Measurements from ENCODE around the gene ARL8A. TPM values are rescaled to one million over a fixed set of nuclear protein-coding genes. Genes with fewer than 3 reads are reported as not detected.
"Not testable (repeated sequence)": the region's sequence is repeated elsewhere in the genome, so short reads cannot be mapped to it uniquely, and the experiment has no call there.

Gene ARL8A
- 79.5 TPM for total RNA-seq

- peak; percentile 74 for DNase-seq (ENCODE audit: low spot score)
These were observed at the start of gene ARL8A for GRCh38 chr1:202144402-202145067. ARL8A (minus strand) TSS chr1:202144737; CDS start chr1:202144572, 165 bp downstream.

GRCh38 chr1:202194328-202194648 is 49.8 kb upstream of the ARL8A start:
- no peak for DNase-seq (ENCODE audit: low spot score)

GRCh38 chr1:202193614-202194327 is 49.2 kb upstream of the ARL8A start, which contains the start of gene LGR6:
LGR6 (plus strand) TSS chr1:202193799; CDS start chr1:202193990, 191 bp downstream.
- DNase-seq (ENCODE audit: low spot score) = no peak

GRCh38 chr1:202192770-202193613 is 48.5 kb upstream of the ARL8A start:
- DNase-seq (ENCODE audit: low spot score) = peak; percentile 60

- not testable (repeated sequence) for DNase-seq (ENCODE audit: low spot score)
These were observed 46.9 kb upstream of the ARL8A start for GRCh38 chr1:202191391-202191790.

- DNase-seq (ENCODE audit: low spot score) = no peak
These were observed 45.6 kb upstream of the ARL8A start for GRCh38 chr1:202189918-202190715.

- DNase-seq (ENCODE audit: low spot score) = peak; percentile 77
These were observed 44.7 kb upstream of the ARL8A start for GRCh38 chr1:202189001-202189790.

- no peak for DNase-seq (ENCODE audit: low spot score)
These were observed 43.3 kb upstream of the ARL8A start for GRCh38 chr1:202187697-202188407.

- no peak for DNase-seq (ENCODE audit: low spot score)
These were observed 42.6 kb upstream of the ARL8A start for GRCh38 chr1:202187041-202187671.

- no peak for DNase-seq (ENCODE audit: low spot score)
These were observed 41.8 kb upstream of the ARL8A start for GRCh38 chr1:202186327-202186726.

- peak; percentile 76 for DNase-seq (ENCODE audit: low spot score)
These were observed 40.4 kb upstream of the ARL8A start for GRCh38 chr1:202184750-202185460.

- DNase-seq (ENCODE audit: low spot score) = no peak
These were observed 37.7 kb upstream of the ARL8A start for GRCh38 chr1:202182040-202182877.

GRCh38 chr1:202181586-202181985 is 37.0 kb upstream of the ARL8A start:
- no peak for DNase-seq (ENCODE audit: low spot score)

GRCh38 chr1:202180751-202181139 is 36.2 kb upstream of the ARL8A start:
- DNase-seq (ENCODE audit: low spot score) = not testable (repeated sequence)

- no peak for DNase-seq (ENCODE audit: low spot score)
These were observed 35.6 kb upstream of the ARL8A start for GRCh38 chr1:202179828-202180750.

- no peak for DNase-seq (ENCODE audit: low spot score)
These were observed 32.7 kb upstream of the ARL8A start for GRCh38 chr1:202176949-202177927.

Measured in ureter (tissue), 1 donor.